VCaP (cell line): ENCODE measurements around the gene KLHL33.

Source experiments
- H3K27ac ChIP-seq: fragments of 450-650 bp; 2 replicates; pipeline ENCODE4 v1.5.1; 2017
- TF ChIP-seq, protein P1 (sequence below): fragments of 450-650 bp; conservative IDR thresholded peaks from 2 replicates; pipeline ENCODE4 v1.5.1; 2017; ENCODE audit warnings: mild to moderate bottlenecking, moderate library complexity

The KLHL33 gene

DNA sequence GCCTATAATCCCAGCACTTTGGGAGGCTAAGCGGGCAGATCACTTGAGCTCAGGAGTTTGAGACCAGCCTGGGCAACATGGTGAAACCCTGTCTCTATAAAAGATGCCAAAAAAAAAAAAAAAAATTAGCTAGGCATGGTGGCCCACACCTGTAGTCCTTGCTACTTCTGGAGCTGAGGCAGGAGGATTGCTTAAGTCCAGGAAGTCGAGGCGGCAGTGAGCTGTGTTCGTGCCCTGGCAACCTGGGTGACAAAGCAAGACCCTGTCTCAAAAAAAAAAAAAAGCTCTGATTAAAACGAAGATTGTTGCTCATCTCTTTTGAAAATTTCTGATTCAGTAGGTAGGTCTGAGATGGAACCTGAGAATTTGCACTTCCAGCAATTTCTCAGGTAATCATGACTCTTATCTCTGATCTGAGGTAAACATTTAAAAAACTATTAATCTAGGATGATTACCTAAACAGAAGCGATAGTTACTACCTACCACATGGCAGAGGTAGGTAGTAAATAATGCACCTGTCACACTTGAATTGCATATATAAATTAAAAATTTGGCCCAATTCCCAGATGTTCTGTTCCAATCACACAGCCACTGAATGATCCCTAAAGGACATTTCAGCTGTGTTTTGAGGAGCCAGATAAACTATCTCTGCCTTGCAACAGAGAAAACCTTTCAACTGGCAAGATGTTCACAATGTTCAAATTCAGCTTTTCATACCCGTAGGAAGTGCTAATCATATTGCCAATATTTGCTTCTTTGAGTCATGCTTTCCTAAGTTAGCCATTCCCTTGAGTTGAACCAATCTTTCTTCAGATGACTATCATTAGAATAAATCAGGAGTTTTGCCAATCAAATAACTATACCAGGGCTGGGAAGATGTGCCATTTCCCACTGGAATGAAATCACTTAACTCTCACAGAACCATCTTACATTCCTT, 18.4 kb downstream of the KLHL33 start:
- TF ChIP-seq, protein P1, sequence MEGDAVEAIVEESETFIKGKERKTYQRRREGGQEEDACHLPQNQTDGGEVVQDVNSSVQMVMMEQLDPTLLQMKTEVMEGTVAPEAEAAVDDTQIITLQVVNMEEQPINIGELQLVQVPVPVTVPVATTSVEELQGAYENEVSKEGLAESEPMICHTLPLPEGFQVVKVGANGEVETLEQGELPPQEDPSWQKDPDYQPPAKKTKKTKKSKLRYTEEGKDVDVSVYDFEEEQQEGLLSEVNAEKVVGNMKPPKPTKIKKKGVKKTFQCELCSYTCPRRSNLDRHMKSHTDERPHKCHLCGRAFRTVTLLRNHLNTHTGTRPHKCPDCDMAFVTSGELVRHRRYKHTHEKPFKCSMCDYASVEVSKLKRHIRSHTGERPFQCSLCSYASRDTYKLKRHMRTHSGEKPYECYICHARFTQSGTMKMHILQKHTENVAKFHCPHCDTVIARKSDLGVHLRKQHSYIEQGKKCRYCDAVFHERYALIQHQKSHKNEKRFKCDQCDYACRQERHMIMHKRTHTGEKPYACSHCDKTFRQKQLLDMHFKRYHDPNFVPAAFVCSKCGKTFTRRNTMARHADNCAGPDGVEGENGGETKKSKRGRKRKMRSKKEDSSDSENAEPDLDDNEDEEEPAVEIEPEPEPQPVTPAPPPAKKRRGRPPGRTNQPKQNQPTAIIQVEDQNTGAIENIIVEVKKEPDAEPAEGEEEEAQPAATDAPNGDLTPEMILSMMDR: no peak
- H3K27ac ChIP-seq: peak overlapping the region; percentile 33; the same call in 1 of the 2 replicates

DNA sequence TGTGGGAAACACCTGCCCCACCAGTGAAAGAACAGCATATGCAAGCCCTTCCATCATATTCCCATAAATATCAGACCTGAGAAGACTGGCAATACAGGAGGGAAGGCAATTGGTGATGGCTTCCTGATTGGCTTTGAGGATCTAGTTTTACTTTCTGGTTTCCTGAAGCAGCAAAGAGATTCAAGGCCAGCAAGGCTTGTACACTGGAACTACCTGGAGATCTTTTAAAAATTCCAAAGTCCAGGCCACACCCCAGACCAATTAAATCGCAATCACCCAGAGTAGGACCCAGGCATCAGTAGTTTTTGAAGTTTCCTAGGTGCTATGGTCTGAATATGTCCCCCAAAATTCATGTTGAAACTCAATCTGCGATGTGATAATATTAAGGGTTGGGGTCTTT, 19.7 kb downstream of the KLHL33 start:
- TF ChIP-seq, protein P1: no peak
- no peak overlapping the region for H3K27ac ChIP-seq

DNA sequence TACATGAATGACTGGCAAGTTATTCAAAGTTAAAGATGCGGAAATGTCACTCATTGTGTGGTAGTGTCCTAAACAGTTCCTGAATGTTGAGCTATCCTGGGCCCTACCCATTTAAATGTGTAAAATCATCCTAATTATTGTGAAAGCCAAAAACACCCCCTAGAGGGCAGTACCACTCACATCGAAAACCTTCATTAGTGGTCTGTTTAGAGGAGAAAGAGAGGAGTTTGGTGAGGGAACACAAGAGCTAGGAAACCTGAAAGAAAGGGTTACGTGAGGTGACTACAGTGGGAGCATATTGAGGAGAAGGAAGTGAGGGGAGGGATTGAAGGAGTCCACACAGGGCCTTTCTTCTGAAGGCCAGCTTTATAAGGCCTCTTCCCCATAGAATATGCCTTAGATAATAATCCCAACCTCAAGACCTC, 20.2 kb downstream of the KLHL33 start:
- TF ChIP-seq, protein P1: peak; percentile 71
- no peak overlapping the region for H3K27ac ChIP-seq

DNA sequence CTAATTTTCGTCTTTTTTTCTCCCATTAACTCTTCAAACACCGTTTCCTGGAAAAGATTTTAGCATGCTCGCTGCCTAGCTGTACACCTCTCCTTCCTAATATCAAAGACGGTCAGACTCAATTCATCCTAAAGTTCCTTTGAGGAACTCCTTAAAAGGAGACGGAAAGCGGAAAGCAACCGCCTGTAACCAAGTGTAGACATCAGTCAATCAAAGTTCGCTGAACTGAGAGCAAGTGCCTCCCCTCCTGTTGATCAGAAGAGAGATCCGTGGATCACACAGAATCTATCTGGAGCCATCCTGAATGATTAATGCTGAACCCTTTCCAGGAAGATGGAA, 22.3 kb downstream of the KLHL33 start:
- H3K27ac ChIP-seq: peak overlapping the region; percentile 86
- TF ChIP-seq, protein P1: no peak

DNA sequence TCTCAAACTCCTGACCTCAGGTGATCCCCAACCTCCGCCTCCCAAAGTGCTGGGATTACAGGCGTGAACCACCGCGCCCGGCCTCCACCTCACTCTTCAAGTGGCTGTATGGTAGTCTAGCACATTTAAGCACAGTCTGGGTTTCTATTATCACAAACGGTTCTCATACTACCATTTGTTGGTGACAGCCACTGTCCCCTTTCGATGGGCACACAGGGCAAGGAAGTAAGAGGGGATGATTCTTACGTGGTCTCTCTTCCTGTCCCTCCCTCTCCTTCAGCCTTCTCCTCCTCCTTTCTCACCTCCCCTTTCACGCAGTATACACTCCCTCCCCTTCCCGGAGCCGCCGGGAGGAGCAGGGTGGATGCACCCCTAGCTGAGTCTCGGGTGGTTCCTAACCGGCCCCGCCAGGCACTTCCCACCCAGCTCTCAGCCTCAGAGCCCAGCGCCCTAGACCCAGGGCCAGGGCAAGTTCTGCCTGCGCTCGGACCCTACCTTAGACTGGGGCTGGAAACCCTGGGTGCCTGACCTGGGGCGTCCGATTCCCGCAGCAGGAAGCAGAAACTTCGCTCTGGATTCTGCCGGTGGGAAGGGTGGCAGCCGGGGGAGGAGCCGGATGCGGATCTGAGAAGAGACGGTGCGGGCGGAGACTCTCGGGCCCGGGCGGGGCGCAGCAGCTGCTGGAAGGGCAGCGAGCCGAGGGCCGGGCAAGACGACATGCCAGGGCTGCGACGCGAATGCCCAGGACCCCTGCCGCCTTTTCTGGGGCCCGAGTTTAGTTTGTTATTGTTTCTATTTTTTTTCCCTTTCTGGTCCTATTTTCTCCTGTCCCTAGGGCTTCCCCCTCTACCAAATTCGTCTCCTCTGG, 22.9 kb downstream of the KLHL33 start, which contains the start of gene TEP1:
TSS of gene TEP1 (minus strand) at position 626 of the 868 bp plus-strand sequence. CDS start 5,062 bp downstream, outside the sequence.
- TF ChIP-seq, protein P1: no peak
- peak within 1 kb of the TSS; percentile 86 for H3K27ac ChIP-seq

DNA sequence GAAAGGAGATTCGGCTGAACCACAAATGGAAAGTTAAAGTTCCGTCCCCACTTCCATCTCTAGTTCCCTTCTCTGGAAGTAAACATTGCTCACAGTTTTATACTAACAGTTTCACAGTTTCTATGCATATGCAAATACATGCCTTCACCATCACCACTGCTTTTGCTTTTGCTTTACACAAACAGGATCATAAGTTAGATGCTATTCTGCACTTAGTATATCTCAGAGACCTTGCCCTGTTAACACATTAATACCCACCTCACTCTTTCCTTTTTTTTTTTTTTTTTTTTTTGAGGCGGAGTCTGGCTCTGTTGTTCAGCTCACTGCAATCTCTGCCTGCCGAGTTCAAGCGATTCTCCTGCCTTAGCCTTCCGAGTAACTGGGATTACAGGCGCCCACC, 23.6 kb downstream of the KLHL33 start:
- H3K27ac ChIP-seq: peak overlapping the region; percentile 86
- TF ChIP-seq, protein P1: no peak

DNA sequence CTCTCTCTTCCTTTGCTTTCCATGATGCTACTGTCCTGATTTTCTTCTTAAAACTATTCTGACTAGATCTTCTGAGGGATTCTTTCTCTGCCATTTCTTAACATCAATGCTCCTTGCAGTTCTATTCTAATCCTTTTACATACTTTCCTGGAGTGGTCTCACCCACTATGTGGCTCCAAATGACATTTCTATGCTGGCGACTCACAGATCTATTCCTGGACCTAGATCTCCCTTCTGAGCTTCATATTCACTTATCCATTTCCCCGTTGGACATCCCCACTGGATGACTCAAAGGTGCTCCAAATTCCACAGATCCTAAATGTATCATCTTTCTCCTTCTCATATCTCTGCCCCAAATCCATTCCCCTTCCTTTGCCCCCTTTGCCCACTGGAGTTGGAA, 26.7 kb downstream of the KLHL33 start:
- TF ChIP-seq, protein P1: no peak
- H3K27ac ChIP-seq: no peak overlapping the region
